NB4 (cell line): Measurements from ENCODE around the gene SFT2D3.

Source experiments
- MYC ChIP-seq: IDR thresholded peaks from 2 replicates; pipeline ENCODE4 v1.6.1; 2011; ENCODE audit warnings: low read depth, low read length
- POLR2A ChIP-seq: IDR thresholded peaks from 2 replicates; pipeline ENCODE4 v1.6.1; 2011; ENCODE audit warnings: mild to moderate bottlenecking; ENCODE audit not compliant: insufficient read length; ENCODE audit errors: extremely low read depth
- TF ChIP-seq, protein P1 (sequence below): IDR thresholded peaks from one replicate; pipeline ENCODE4 v1.5.1; 2012; ENCODE audit warnings: low read depth, low read length
- TF ChIP-seq, protein P2 (sequence below): IDR thresholded peaks from 2 replicates; pipeline ENCODE4 v1.6.1; 2011; ENCODE audit warnings: low read depth, low read length

DNA sequence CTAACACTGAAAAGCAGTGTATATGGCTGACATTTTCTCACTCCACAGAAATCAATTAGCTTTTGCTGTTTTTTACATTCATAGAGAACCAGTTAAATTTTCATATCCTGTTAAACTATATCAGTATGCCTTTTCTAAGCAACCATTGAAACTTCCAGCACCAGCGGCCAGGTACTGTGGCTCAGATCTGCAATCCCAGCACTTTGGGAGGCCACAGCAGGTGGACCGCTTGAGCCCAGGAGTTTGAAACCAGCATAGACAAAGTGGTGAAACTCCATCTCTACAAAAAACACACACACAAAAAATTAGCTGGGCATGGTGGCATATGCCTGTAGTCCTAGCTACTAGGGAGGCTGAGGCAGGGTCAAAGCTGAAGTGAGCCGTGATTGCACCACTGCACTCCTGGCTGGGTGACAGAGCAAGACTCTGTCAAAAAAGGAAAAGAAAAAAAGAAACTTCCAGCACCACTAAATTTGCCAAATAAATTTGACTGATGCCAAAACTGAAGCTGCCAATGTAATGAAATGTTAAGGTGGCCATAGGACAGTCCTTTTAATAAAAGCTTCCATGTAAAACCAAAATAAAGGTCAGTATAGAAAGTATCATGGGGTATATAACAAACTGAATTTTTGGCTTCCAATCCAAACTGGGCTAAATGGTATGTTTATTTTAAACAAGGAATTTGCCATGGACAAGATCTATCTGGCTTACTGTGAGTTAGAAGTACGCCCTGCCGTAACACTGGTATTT is 3.5 kb downstream of the SFT2D3 start:
- TF ChIP-seq POLR2A (no peak), MYC (no peak)
- TF ChIP-seq, protein P1, sequence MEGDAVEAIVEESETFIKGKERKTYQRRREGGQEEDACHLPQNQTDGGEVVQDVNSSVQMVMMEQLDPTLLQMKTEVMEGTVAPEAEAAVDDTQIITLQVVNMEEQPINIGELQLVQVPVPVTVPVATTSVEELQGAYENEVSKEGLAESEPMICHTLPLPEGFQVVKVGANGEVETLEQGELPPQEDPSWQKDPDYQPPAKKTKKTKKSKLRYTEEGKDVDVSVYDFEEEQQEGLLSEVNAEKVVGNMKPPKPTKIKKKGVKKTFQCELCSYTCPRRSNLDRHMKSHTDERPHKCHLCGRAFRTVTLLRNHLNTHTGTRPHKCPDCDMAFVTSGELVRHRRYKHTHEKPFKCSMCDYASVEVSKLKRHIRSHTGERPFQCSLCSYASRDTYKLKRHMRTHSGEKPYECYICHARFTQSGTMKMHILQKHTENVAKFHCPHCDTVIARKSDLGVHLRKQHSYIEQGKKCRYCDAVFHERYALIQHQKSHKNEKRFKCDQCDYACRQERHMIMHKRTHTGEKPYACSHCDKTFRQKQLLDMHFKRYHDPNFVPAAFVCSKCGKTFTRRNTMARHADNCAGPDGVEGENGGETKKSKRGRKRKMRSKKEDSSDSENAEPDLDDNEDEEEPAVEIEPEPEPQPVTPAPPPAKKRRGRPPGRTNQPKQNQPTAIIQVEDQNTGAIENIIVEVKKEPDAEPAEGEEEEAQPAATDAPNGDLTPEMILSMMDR, result no peak
- TF ChIP-seq, protein P2, sequence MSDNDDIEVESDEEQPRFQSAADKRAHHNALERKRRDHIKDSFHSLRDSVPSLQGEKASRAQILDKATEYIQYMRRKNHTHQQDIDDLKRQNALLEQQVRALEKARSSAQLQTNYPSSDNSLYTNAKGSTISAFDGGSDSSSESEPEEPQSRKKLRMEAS, result no peak
